Stimulated activated CD4-positive, alpha-beta T cell treated with anti-CD3 and anti-CD28 coated beads, Interleukin-12 subunit alpha, Interleukin-12 subunit beta, amount 100 ng/mL, for 4 hours (primary cell): ENCODE results near the gene FOXK1.
A peak's percentile ranks its signal among the peaks of the same experiment; 100 is the strongest.

Experiments used
- DNase-seq: peaks from one replicate; pipeline ENCODE4 v3.0.0-alpha.2; 2020

FOXK1 gene

GRCh38 chr7:4766666-4767519 is 84.8 kb downstream of the FOXK1 start:
- DNase-seq: no peak

- no peak for DNase-seq
Measured at GRCh38 chr7:4768597-4769569, 86.8 kb downstream of the FOXK1 start.

GRCh38 chr7:4769761-4770160 is 87.7 kb downstream of the FOXK1 start:
- DNase-seq: no peak

GRCh38 chr7:4770886-4771285 is 88.8 kb downstream of the FOXK1 start:
- no peak for DNase-seq

GRCh38 chr7:4771737-4772136 is 89.6 kb downstream of the FOXK1 start:
- no peak for DNase-seq

- no peak for DNase-seq
Measured at GRCh38 chr7:4772306-4772705, 90.2 kb downstream of the FOXK1 start.

GRCh38 chr7:4774007-4774406 is 91.9 kb downstream of the FOXK1 start:
- DNase-seq: no peak

- DNase-seq: peak; percentile 17
Measured at GRCh38 chr7:4774658-4775249, 92.7 kb downstream of the FOXK1 start.

GRCh38 chr7:4775250-4775847 is 93.3 kb downstream of the FOXK1 start, which contains the start of gene AP5Z1:
Gene AP5Z1, plus strand, starts transcription at chr7:4775623. Its CDS starts 93 bp downstream, at chr7:4775716.
- DNase-seq: peak; percentile 92

GRCh38 chr7:4775848-4776623 is 93.9 kb downstream of the FOXK1 start:
- peak; percentile 40 for DNase-seq

GRCh38 chr7:4779118-4779517 is 97.0 kb downstream of the FOXK1 start:
- DNase-seq: no peak

GRCh38 chr7:4781366-4782069 is 99.4 kb downstream of the FOXK1 start:
- DNase-seq: no peak

- no peak for DNase-seq
Measured at GRCh38 chr7:4782333-4783291, 100.5 kb downstream of the FOXK1 start.

- DNase-seq: no peak
Measured at GRCh38 chr7:4783292-4783652, 101.2 kb downstream of the FOXK1 start.

- DNase-seq: no peak
Measured at GRCh38 chr7:4783762-4784351, 101.8 kb downstream of the FOXK1 start.

- no peak for DNase-seq
Measured at GRCh38 chr7:4784799-4785198, 102.7 kb downstream of the FOXK1 start.

GRCh38 chr7:4785371-4785770 is 103.3 kb downstream of the FOXK1 start:
- no peak for DNase-seq

GRCh38 chr7:4786015-4786414 is 103.9 kb downstream of the FOXK1 start:
- DNase-seq: no peak

- no peak for DNase-seq
Measured at GRCh38 chr7:4787541-4787940, 105.4 kb downstream of the FOXK1 start.
